Motor neuron (in vitro differentiated cells): Measurements from ENCODE around the gene KCNC4. TPM values are rescaled to one million over a fixed set of nuclear protein-coding genes. Genes with fewer than 3 reads are reported as not detected.

ENCODE experiments used
- ATAC-seq, 8 experiments: fragments of 200-7000 bp; cut with Tn5 transposase; replicated peaks in 6 of 8; 2 replicates each; pipeline ENCODE4 v1.8.0; 2021; ENCODE audit warnings: mild to moderate bottlenecking in 8 of 8, moderate library complexity in 8 of 8
- H3K27ac ChIP-seq, 2 donors: fragments of 250-450 bp; sonication (Bioruptor Pico); 2 replicates each; pipeline ENCODE4 v1.9.0; 2021; ENCODE audit warnings: antibody characterized with exemption in 2 of 2, mild to moderate bottlenecking in 2 of 2, moderate library complexity in 1 of 2
- H3K4me1 ChIP-seq, 2 donors: fragments of 250-450 bp; sonication (Bioruptor Pico); replicated peaks in 1 of 2; 2 replicates each; pipeline ENCODE4 v1.6.1; 2021; ENCODE audit warnings: antibody characterized with exemption in 2 of 2, mild to moderate bottlenecking in 2 of 2, moderate library complexity in 1 of 2
- H3K4me3 ChIP-seq, 5 donors: fragments of 250-450 bp; sonication (Bioruptor Pico); 2 replicates each; pipeline ENCODE4 v1.9.0; 2021; ENCODE audit warnings: antibody characterized with exemption in 5 of 5, mild to moderate bottlenecking in 5 of 5, moderate library complexity in 4 of 5
- WGBS, 10 experiments: fragments of 450-650 bp; shearing (Covaris generic); methylation state at CpG; one replicate each; pipeline ENCODE4 v1.0.0; 2022; 5-methylcytosine and 5-hydroxymethylcytosine counted together
- in situ Hi-C, 9 experiments: fragments of 400-800 bp; cut with MboI; loops; one replicate each; pipeline ENCODE4 v1.15.0; 2021; ENCODE audit warnings: low sequenced_read_pairs in 9 of 9, low pct_unique_long_range_greater_than_20kb in 2 of 9; ENCODE audit not compliant: unreplicated experiment in 9 of 9
- total RNA-seq, 8 experiments: library from RNA; unstranded; fragments of 300-600 nt; gene quantifications; 2 replicates each; pipeline versions ENCODE4 v1.2.3 to v1.2.4, GENCODE V29; 2022

Gene KCNC4
- total RNA-seq, 8 experiments from 2014 or later: 0.56 to 8.1 (median 4.5) TPM

GRCh38 chr1:110174961-110175360 is 35.2 kb upstream of the KCNC4 start:
- in situ Hi-C loops: no loop called here
- peaks cover 12 to 18% of the 10 kb centered on the region in 2 donors for H3K4me1 ChIP-seq
- WGBS, 10 experiments: 20 to 56% (median 35%) methylated on average over 1 to 2 of the region's 2 CpGs; no CpG with 5 or more reads in 4 of the 10 experiments
- H3K4me3 ChIP-seq: no peak overlapping the region
- ATAC-seq: peak in 1 of 8 experiments; percentile 22
- no peak overlapping the region for H3K27ac ChIP-seq

DNA sequence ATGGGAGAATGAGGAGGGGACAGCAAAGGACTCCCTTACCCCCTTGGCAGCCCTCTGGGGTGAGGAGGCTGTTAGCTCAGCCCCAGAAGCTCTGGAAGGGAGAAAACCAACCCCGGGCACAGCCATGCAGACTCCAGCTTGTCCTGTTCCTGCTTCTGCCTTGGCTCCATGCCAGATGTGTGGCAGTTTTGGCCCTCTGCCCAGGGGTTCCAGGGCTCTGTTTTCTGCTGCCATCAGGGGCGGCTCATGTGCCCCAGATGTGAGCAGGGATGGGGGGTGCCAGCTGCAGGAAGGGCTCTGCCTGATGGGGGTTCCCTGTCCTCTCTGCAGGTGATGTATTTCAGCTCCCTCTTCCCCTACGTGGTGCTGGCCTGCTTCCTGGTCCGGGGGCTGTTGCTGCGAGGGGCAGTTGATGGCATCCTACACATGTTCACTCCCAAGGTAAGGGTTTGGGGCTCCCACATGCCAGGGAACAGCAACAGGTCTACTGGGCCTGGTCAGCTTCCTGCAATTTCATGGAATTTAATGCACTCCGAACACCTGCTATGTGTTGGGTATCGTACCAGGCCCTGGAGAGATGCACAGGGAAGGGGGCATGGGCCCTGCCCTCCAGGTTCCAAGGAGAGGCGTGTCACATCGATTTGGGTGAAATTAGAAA is 33.7 kb upstream of the KCNC4 start:
- Histone ChIP-seq H3K4me3 (no peak overlapping the region), H3K4me1 (peaks cover 8 to 9% of the 10 kb centered on the region in 2 donors), H3K27ac (no peak overlapping the region)
- WGBS, 10 experiments: 44 to 100% (median 59%) methylated on average over 1 to 7 of the region's 9 CpGs; no CpG with 5 or more reads in 4 of the 10 experiments
- in situ Hi-C loops: no loop called here
- peak in 4 of 8 experiments; percentile 13 to 55 (median 42) for ATAC-seq

- in situ Hi-C loops: no loop called here
- H3K27ac ChIP-seq: no peak overlapping the region
- ATAC-seq: no peak
- H3K4me3 ChIP-seq: no peak overlapping the region
- 10 to 67% (median 35%) methylated on average over 1 to 4 of the region's 4 CpGs; no CpG with 5 or more reads in 3 of the 10 experiments for WGBS, 10 experiments
- H3K4me1 ChIP-seq: peaks cover 0 to 3% of the 10 kb centered on the region in 2 donors
Observed at GRCh38 chr1:110177775-110178174, 32.3 kb upstream of the KCNC4 start.

DNA sequence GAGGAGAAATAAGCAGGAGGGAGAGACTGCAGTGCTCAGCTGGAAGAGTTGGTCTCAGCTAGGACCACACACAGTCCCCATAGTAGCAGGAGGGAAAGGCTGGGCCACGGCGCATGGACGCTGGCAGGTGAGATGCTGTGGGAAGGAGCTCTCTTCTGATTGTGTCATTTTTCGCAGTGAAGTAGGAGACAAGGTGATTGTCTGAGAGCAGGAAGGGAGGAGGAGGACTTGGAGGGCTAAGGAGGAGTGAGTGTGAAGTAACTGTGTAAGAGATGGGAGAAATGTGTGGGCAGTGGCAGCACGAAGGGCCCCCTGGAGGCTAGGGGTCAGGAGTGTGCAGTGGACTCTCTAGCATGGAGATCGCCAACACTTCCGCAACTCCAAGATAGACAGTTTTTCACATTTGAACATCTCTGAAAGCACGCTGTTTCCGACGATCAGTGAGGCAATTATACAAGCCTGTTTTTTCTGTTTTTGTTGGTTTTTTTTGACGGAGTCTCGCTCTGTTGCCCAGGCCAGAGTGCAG is 26.4 kb upstream of the KCNC4 start:
- Histone ChIP-seq H3K27ac (no peak overlapping the region), H3K4me1 (peaks cover 12 to 18% of the 10 kb centered on the region in 2 donors), H3K4me3 (no peak overlapping the region)
- no peak for ATAC-seq
- in situ Hi-C loops: no loop called here
- 33 to 100% (median 83%) methylated on average over 1 to 12 of the region's 12 CpGs; no CpG with 5 or more reads in 2 of the 10 experiments for WGBS, 10 experiments

DNA sequence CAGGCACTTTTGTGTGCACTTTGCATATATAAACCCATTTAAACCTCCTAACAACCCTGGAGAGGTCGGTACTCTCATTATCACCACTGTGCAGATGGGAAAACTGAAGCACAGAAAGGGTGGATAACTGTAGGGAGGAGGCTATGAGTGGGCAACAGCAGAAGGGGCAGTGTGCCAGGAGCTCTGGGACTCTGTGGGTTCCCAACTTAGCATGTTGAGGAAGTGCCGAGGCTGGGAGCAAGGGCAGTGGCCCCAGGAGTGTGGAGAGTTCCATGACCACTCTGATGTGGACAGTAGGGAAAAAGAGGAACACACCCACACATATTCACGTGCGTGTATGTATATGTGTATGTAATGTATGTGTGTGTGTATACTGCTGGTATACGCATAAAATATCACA is 25.7 kb upstream of the KCNC4 start:
- in situ Hi-C loops: no loop called here
- Histone ChIP-seq H3K4me1 (peaks cover 12 to 18% of the 10 kb centered on the region in 2 donors), H3K27ac (no peak overlapping the region), H3K4me3 (no peak overlapping the region)
- peak in 1 of 8 experiments; percentile 21 for ATAC-seq
- WGBS, 10 experiments: 0 to 92% (median 78%) methylated on average over 2 to 5 of the region's 5 CpGs; no CpG with 5 or more reads in 4 of the 10 experiments

- Histone ChIP-seq H3K4me1 (peaks cover 12 to 18% of the 10 kb centered on the region in 2 donors), H3K27ac (no peak overlapping the region), H3K4me3 (no peak overlapping the region)
- WGBS, 10 experiments: 48 to 100% (median 78%) methylated on average over 1 to 8 of the region's 10 CpGs; no CpG with 5 or more reads in 2 of the 10 experiments
- no peak for ATAC-seq
- in situ Hi-C loops: no loop called here
Observed at GRCh38 chr1:110185181-110185580, 24.9 kb upstream of the KCNC4 start.

DNA sequence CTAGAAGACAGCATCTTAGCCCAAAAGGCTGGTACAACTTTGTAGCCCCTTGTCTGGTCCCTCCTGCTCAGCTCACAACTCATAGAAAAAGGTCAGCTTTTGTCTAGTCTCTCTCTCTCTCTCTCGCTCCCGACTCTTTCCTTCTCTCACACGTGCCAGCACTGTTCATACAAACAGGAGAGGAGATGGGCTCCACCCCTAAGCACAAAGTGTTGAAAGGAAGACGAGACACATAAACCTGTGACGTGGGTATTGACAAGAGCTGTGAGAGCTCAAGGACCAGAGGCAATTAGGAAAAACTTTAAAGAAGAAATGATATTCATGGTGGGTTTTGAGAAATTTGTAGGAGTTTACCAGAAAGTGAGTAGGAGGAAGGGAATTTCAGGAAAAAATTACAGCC is 23.6 kb upstream of the KCNC4 start:
- no peak overlapping the region for H3K4me3 ChIP-seq
- no peak overlapping the region for H3K27ac ChIP-seq
- peak in 2 of 8 experiments; percentile 4 to 11 for ATAC-seq
- in situ Hi-C loops: no loop called here
- WGBS, 10 experiments: 5 to 44% (median 23%) methylated on average over 2 to 5 of the region's 5 CpGs
- peaks cover 12 to 18% of the 10 kb centered on the region in 2 donors for H3K4me1 ChIP-seq

DNA sequence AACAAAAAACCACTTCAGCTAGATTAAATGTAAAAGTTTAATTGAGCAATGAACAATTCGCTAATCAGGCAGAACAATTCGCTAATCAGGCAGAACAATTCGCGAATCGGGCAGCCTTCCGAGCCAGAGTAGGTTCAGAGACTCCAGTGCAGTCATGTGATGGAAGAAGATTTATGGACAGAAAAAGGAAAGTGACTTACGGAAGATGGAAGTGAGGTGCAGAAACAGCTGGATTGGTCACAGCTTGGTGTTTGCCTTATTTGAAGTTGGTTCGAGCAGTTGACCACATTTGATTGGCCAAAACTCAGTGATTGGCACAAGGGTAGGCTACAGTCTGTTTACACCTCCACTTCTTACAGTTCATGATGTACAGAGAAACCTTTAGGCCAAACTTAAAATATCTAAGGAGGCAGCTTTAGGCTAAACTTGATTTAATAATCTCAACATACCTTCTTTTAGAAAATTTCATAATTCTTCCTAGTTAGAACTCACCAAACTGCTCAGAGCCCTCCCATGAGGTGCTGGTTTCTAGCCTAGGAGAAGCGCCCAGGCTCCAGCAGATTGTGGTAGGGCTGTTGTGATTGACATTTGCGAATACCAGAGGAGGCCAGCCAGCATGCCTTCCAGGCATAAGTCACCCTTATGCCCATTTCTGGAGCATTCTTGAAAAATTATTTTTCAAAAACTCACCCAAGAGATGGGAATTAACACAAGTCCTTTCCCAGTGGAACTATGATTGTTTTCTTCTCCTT is 22.8 kb upstream of the KCNC4 start:
- Histone ChIP-seq H3K27ac (no peak overlapping the region), H3K4me1 (peaks cover 12 to 18% of the 10 kb centered on the region in 2 donors), H3K4me3 (no peak overlapping the region)
- in situ Hi-C loops: no loop called here
- peak in 3 of 8 experiments; percentile 39 to 75 (median 70) for ATAC-seq
- WGBS, 10 experiments: 33 to 90% (median 75%) methylated on average over 1 to 10 of the region's 10 CpGs

DNA sequence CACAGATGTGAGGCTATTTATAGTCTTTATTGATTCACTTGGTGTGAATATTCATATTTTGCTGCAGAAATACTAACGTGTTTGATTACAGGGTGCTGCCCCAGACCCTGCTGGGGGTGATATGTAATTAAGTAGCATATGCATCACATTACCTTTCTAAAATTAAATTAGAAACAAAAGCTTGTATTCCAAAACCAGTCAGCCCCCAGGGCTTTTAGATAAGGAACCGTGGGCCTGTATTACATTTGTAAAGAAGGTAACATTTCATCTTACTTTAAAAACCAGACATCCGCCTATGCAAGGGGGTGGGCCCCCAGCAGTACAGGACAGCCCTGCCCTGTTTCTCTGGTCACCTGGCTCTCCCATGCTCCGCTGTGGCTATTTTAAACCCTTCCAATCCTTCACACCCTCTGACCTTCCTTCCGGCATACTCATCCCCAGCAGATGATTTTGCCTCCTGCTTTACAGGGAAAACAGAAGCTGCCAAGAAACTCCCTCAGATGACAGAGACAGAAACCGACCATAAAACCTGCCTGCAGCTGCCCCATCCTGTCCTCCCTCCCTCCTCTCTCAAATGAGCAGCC is 22.0 kb upstream of the KCNC4 start:
- in situ Hi-C loops: no loop called here
- Histone ChIP-seq H3K27ac (no peak overlapping the region), H3K4me1 (peaks cover 12 to 16% of the 10 kb centered on the region in 2 donors), H3K4me3 (no peak overlapping the region)
- WGBS, 10 experiments: 0 to 60% (median 28%) methylated on average over 1 to 6 of the region's 6 CpGs; no CpG with 5 or more reads in 1 of the 10 experiments
- ATAC-seq: peak in 6 of 8 experiments; percentile 77 to 92 (median 90)

- no peak overlapping the region for H3K27ac ChIP-seq
- WGBS, 10 experiments: 67 to 100% (median 83%) methylated on average over 1 to 5 of the region's 6 CpGs; no CpG with 5 or more reads in 1 of the 10 experiments
- ATAC-seq: no peak
- in situ Hi-C loops: no loop called here
- H3K4me3 ChIP-seq: no peak overlapping the region
- H3K4me1 ChIP-seq: peaks cover 12 to 16% of the 10 kb centered on the region in 2 donors
Observed at GRCh38 chr1:110189181-110189580, 20.9 kb upstream of the KCNC4 start.

GRCh38 chr1:110190282-110190929 is 19.7 kb upstream of the KCNC4 start:
- H3K4me3 ChIP-seq: no peak overlapping the region
- no peak for ATAC-seq
- peaks cover 12 to 16% of the 10 kb centered on the region in 2 donors for H3K4me1 ChIP-seq
- no peak overlapping the region for H3K27ac ChIP-seq
- in situ Hi-C loops: no loop called here
- 52 to 82% (median 74%) methylated on average over 1 to 7 of the region's 8 CpGs; no CpG with 5 or more reads in 2 of the 10 experiments for WGBS, 10 experiments

DNA sequence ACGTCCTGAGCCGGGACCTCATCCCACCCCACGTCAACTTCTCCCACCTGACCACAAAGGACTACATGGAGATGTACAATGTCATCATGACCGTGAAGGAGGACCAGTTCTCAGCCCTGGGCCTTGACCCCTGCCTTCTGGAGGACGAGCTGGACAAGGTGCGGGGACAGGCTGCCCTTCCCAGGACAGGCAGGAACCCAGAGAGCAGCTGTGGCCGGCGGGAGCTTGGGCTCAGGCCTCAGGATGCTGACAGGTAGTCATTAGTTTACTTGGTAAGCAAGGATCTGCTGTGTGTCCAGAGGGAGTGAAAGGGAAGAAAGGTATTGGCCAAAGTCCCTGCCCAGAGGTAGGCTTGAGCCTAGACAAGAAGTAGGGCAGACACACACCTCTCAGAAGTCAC is 17.6 kb upstream of the KCNC4 start:
- in situ Hi-C loops: no loop called here
- Histone ChIP-seq H3K27ac (no peak overlapping the region), H3K4me1 (peaks cover 10 to 12% of the 10 kb centered on the region in 2 donors), H3K4me3 (no peak overlapping the region)
- WGBS, 10 experiments: 33 to 100% (median 74%) methylated on average over 1 to 4 of the region's 8 CpGs; no CpG with 5 or more reads in 2 of the 10 experiments
- ATAC-seq: no peak
